BJ (cell line): ENCODE measurements around the gene CDC26. TPM values are rescaled to one million over a fixed set of nuclear protein-coding genes. Genes with fewer than 3 reads are reported as not detected.

Experiments used
- CTCF ChIA-PET: fragments of 350-600 bp; formaldehyde crosslinking; extraction: SDS; loops from one replicate; lab custom pipeline; 2021; ENCODE audit warnings: antibody characterized with exemption, inconsistent platforms; lab: Yijun Ruan, JAX
- POLR2A ChIA-PET: fragments of 300-600 bp; sonication (Branson Sonifier 250); formaldehyde crosslinking; extraction: SDS; loops from one replicate; lab custom pipeline; 2021; ENCODE audit warnings: antibody characterized with exemption; lab: Charles Lee
- DNase-seq: peaks from one replicate; pipeline ENCODE4 v3.0.0-alpha.2; 2011; ENCODE audit warnings: low read depth
- H3K27me3 ChIP-seq: 2 replicates; pipeline ENCODE4 v1.6.0; 2011; ENCODE audit warnings: low read length; ENCODE audit not compliant: control insufficient read depth, insufficient read depth
- H3K36me3 ChIP-seq: 2 replicates; pipeline ENCODE4 v1.5.1; 2011; ENCODE audit warnings: low read length; ENCODE audit not compliant: control insufficient read depth, insufficient read depth
- H3K4me3 ChIP-seq: 2 replicates; pipeline ENCODE4 v1.5.1; 2011; ENCODE audit warnings: low read depth, mild to moderate bottlenecking, control low read depth, low read length
- CTCF ChIP-seq: IDR thresholded peaks from 2 replicates; pipeline ENCODE4 v1.5.1; 2011; ENCODE audit warnings: low read depth, mild to moderate bottlenecking, control low read depth, inconsistent platforms, low read length, moderate library complexity; ENCODE audit not compliant: insufficient read depth
- polyA plus RNA-seq: library from polyadenylated mRNA; depleted of rRNA; stranded (reverse); fragments of >200 nt; gene quantifications from 2 replicates; pipeline ENCODE4 v1.2.3, GENCODE V29; 2011; rRNA removed

CDC26 gene
- polyA plus RNA-seq, 1 experiment: 11.1 TPM

- ChIA-PET POLR2A (no interaction called here), CTCF (interaction anchor here (0.7 to 2.0 kb wide), 5 partner anchors 34 to 108 kb away, joined by 3 to 4 read pairs (median 3); partner anchors contain the start of gene CDC26)
- Histone ChIP-seq H3K27me3 (no peaks in the 10 kb centered on the region), H3K36me3 (no peaks in the 10 kb centered on the region), H3K4me3 (peak overlapping the region; percentile 92)
- peak; percentile 68 for DNase-seq
- no peak for TF ChIP-seq CTCF
These were observed 55.4 kb downstream of the CDC26 start for GRCh38 chr9:113219969-113220368.

- CTCF ChIA-PET: interaction anchor here (0.7 to 2.0 kb wide), 5 partner anchors 34 to 108 kb away, joined by 3 to 4 read pairs (median 3); partner anchors contain the start of gene CDC26
- POLR2A ChIA-PET: no interaction called here
- H3K27me3 ChIP-seq: no peaks in the 10 kb centered on the region
- no peaks in the 10 kb centered on the region for H3K36me3 ChIP-seq
- no peak for DNase-seq
- no peak overlapping the region for H3K4me3 ChIP-seq
- no peak for TF ChIP-seq CTCF
These were observed 56.0 kb downstream of the CDC26 start for GRCh38 chr9:113219186-113219936.

Other genes starting within 250 kb of the CDC26 start
- 0.25 and 0.82 TPM in 2 replicates for gene ZFP37, start 218.8 kb downstream of the CDC26 start, polyA plus RNA-seq
- gene SLC31A2, start 124.6 kb downstream of the CDC26 start, polyA plus RNA-seq: 8.7 and 10.7 TPM in 2 replicates
- gene FKBP15, start 54.3 kb downstream of the CDC26 start, polyA plus RNA-seq: 29.2 and 45.0 TPM in 2 replicates
- 25.7 and 36.6 TPM in 2 replicates for gene SLC31A1, start 54.0 kb downstream of the CDC26 start, polyA plus RNA-seq
- gene PRPF4, start 86 bp upstream of the CDC26 start, polyA plus RNA-seq: 16.6 and 18.3 TPM in 2 replicates
- gene RNF183, start 27.8 kb upstream of the CDC26 start, polyA plus RNA-seq: not detected in 2 replicates
- gene WDR31, start 64.7 kb upstream of the CDC26 start, polyA plus RNA-seq: 1.6 and 2.0 TPM in 2 replicates
- gene BSPRY, start 74.0 kb upstream of the CDC26 start, polyA plus RNA-seq: not detected in 2 replicates
- gene HDHD3, start 101.4 kb upstream of the CDC26 start, polyA plus RNA-seq: 8.8 and 14.2 TPM in 2 replicates
- 9.2 and 9.5 TPM in 2 replicates for gene ALAD, start 125.7 kb upstream of the CDC26 start, polyA plus RNA-seq
- gene POLE3, start 135.1 kb upstream of the CDC26 start, polyA plus RNA-seq: 29.3 and 47.3 TPM in 2 replicates
- 0.23 and 0.49 TPM in 2 replicates for gene C9orf43, start 135.2 kb upstream of the CDC26 start, polyA plus RNA-seq
- 50.1 and 66.4 TPM in 2 replicates for gene RGS3, start 188.2 kb upstream of the CDC26 start, polyA plus RNA-seq